SK-N-SH (cell line): ENCODE measurements around the gene TNN.

Experiments used
- CHD2 ChIP-seq: fragments of 150-350 bp; IDR thresholded peaks from 2 replicates; pipeline ENCODE4 v1.6.1; 2018; ENCODE audit warnings: low read length; ENCODE audit not compliant: partially characterized antibody
- CTCF ChIP-seq: fragments of 200-600 bp; sonication (generic); IDR thresholded peaks from 2 replicates; pipeline ENCODE4 v1.6.1; 2017; ENCODE audit warnings: antibody characterized with exemption, mild to moderate bottlenecking, moderate library complexity
- GATA2 ChIP-seq: sonication (generic); formaldehyde crosslinking; IDR thresholded peaks from 2 replicates; pipeline ENCODE4 v1.5.0; 2020; ENCODE audit warnings: mild to moderate bottlenecking, missing genetic modification reagents
- TF ChIP-seq, protein P1 (sequence below): IDR thresholded peaks from 2 replicates; pipeline ENCODE4 v1.6.1; 2012; ENCODE audit warnings: mild to moderate bottlenecking, low read depth, low read length, moderate library complexity
- TF ChIP-seq, protein P2 (sequence below): IDR thresholded peaks from 2 replicates; pipeline ENCODE4 v1.4.0; 2012; ENCODE audit warnings: low read depth

GRCh38 chr1:175158170-175158591 lies 90.5 kb downstream of the TNN start:
- TF ChIP-seq, protein P1, sequence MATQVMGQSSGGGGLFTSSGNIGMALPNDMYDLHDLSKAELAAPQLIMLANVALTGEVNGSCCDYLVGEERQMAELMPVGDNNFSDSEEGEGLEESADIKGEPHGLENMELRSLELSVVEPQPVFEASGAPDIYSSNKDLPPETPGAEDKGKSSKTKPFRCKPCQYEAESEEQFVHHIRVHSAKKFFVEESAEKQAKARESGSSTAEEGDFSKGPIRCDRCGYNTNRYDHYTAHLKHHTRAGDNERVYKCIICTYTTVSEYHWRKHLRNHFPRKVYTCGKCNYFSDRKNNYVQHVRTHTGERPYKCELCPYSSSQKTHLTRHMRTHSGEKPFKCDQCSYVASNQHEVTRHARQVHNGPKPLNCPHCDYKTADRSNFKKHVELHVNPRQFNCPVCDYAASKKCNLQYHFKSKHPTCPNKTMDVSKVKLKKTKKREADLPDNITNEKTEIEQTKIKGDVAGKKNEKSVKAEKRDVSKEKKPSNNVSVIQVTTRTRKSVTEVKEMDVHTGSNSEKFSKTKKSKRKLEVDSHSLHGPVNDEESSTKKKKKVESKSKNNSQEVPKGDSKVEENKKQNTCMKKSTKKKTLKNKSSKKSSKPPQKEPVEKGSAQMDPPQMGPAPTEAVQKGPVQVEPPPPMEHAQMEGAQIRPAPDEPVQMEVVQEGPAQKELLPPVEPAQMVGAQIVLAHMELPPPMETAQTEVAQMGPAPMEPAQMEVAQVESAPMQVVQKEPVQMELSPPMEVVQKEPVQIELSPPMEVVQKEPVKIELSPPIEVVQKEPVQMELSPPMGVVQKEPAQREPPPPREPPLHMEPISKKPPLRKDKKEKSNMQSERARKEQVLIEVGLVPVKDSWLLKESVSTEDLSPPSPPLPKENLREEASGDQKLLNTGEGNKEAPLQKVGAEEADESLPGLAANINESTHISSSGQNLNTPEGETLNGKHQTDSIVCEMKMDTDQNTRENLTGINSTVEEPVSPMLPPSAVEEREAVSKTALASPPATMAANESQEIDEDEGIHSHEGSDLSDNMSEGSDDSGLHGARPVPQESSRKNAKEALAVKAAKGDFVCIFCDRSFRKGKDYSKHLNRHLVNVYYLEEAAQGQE: no peak
- TF ChIP-seq CTCF (no peak), CHD2 (no peak), GATA2 (CRISPR knock-in tag) (no peak)
- TF ChIP-seq, protein P2, sequence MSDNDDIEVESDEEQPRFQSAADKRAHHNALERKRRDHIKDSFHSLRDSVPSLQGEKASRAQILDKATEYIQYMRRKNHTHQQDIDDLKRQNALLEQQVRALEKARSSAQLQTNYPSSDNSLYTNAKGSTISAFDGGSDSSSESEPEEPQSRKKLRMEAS: no peak
